Liver (tissue), 9 donors: Measurements from ENCODE around the gene MCUR1. TPM values are rescaled to one million over a fixed set of nuclear protein-coding genes. Genes with fewer than 3 reads are reported as not detected.

Experiments
- DNase-seq: peaks from one replicate; pipeline ENCODE4 v3.0.0-alpha.2; 2017; ENCODE audit warnings: low spot score
- H3K27ac ChIP-seq, 2 donors: one replicate each; pipeline ENCODE4 v1.7.0; 2013; ENCODE audit warnings: inconsistent platforms in 2 of 2, low read length in 2 of 2, control low read depth in 1 of 2, low read depth in 1 of 2, mild to moderate bottlenecking in 1 of 2
- H3K27me3 ChIP-seq, 4 donors: one replicate each; pipeline versions ENCODE4 v1.6.1 to v1.7.0; 2013; ENCODE audit warnings: low read length in 3 of 4, inconsistent platforms in 1 of 4, mild to moderate bottlenecking in 1 of 4, moderate library complexity in 1 of 4; ENCODE audit not compliant: control insufficient read depth in 4 of 4, insufficient read depth in 4 of 4
- H3K36me3 ChIP-seq, 4 donors: one replicate each; pipeline versions ENCODE4 v1.6.1 to v1.7.0; 2013; ENCODE audit warnings: low read length in 3 of 4, mild to moderate bottlenecking in 3 of 4, low read depth in 1 of 4, moderate library complexity in 1 of 4; ENCODE audit not compliant: control insufficient read depth in 4 of 4, insufficient read depth in 3 of 4
- H3K4me1 ChIP-seq, 4 donors: one replicate each; pipeline versions ENCODE4 v1.6.1 to v1.7.0; 2013; ENCODE audit warnings: low read length in 3 of 4, mild to moderate bottlenecking in 3 of 4, moderate library complexity in 1 of 4; ENCODE audit not compliant: control insufficient read depth in 4 of 4, insufficient read depth in 4 of 4
- H3K4me3 ChIP-seq, 3 donors: one replicate each; pipeline versions ENCODE4 v1.6.1 to v1.7.0; 2013; ENCODE audit warnings: low read length in 3 of 3, control low read depth in 1 of 3, low read depth in 1 of 3, mild to moderate bottlenecking in 1 of 3
- H3K9ac ChIP-seq, 2 donors: one replicate each; pipeline ENCODE4 v1.7.0; 2013; ENCODE audit warnings: low read length in 2 of 2, mild to moderate bottlenecking in 2 of 2, moderate library complexity in 2 of 2, control low read depth in 1 of 2, low read depth in 1 of 2
- H3K9me3 ChIP-seq, 4 donors: one replicate each; pipeline versions ENCODE4 v1.6.1 to v1.7.0; 2013; ENCODE audit warnings: low read length in 3 of 4; ENCODE audit not compliant: control insufficient read depth in 4 of 4
- EGR1 ChIP-seq, 2 donors: IDR thresholded peaks; 2 replicates each; pipeline ENCODE4 v1.6.1; 2016 to 2018; ENCODE audit warnings: antibody characterized with exemption in 2 of 2, low read depth in 2 of 2
- FOXA1 ChIP-seq: IDR thresholded peaks from 2 replicates; pipeline ENCODE4 v1.6.1; 2016; ENCODE audit warnings: antibody characterized with exemption
- FOXA2 ChIP-seq: IDR thresholded peaks from 2 replicates; pipeline ENCODE4 v1.6.1; 2016; ENCODE audit warnings: antibody characterized with exemption
- GABPA ChIP-seq, 2 donors: IDR thresholded peaks in 1 of 2; conservative IDR thresholded peaks in 1 of 2; 2 replicates each; pipeline ENCODE4 v1.6.1; 2016; ENCODE audit warnings: antibody characterized with exemption in 2 of 2, mild to moderate bottlenecking in 1 of 2, moderate library complexity in 1 of 2
- HNF4A ChIP-seq, 2 donors: conservative IDR thresholded peaks; 2 replicates each; pipeline ENCODE4 v1.6.1; 2016; ENCODE audit warnings: antibody characterized with exemption in 2 of 2, mild to moderate bottlenecking in 2 of 2
- HNF4G ChIP-seq: IDR thresholded peaks from 2 replicates; pipeline ENCODE4 v1.6.1; 2016; ENCODE audit warnings: antibody characterized with exemption
- JUND ChIP-seq, 2 donors: IDR thresholded peaks; 2 replicates each; pipeline ENCODE4 v1.6.1; 2016; ENCODE audit warnings: antibody characterized with exemption in 2 of 2
- NR2F2 ChIP-seq: IDR thresholded peaks from 2 replicates; pipeline ENCODE4 v1.6.1; 2016; ENCODE audit warnings: antibody characterized with exemption
- RAD21 ChIP-seq, 2 donors: IDR thresholded peaks; 2 replicates each; pipeline ENCODE4 v1.6.1; 2016; ENCODE audit warnings: antibody characterized with exemption in 2 of 2, mild to moderate bottlenecking in 2 of 2
- RXRA ChIP-seq, 2 donors: IDR thresholded peaks; 2 replicates each; pipeline ENCODE4 v1.6.1; 2017 to 2018; ENCODE audit warnings: antibody characterized with exemption in 2 of 2, mild to moderate bottlenecking in 1 of 2
- SP1 ChIP-seq: IDR thresholded peaks from 2 replicates; pipeline ENCODE4 v1.6.1; 2018; ENCODE audit warnings: antibody characterized with exemption, mild to moderate bottlenecking
- TAF1 ChIP-seq: conservative IDR thresholded peaks from 2 replicates; pipeline ENCODE4 v1.6.1; 2016; ENCODE audit warnings: antibody characterized with exemption, mild to moderate bottlenecking
- YY1 ChIP-seq: IDR thresholded peaks from 2 replicates; pipeline ENCODE4 v1.6.1; 2016; ENCODE audit warnings: antibody characterized with exemption, mild to moderate bottlenecking
- WGBS: extraction: QIAGEN DNeasy Blood & Tissue Kit; methylation state at CpG from one replicate; pipeline ENCODE4 v1.1.7; 2013; 5-methylcytosine and 5-hydroxymethylcytosine counted together
- polyA plus RNA-seq, 2 donors: library from polyadenylated mRNA; stranded (reverse) in 1 of 2; unstranded in 1 of 2; fragments of 200-250 nt in 1 of 2; fragments of >200 nt in 1 of 2; fragmentation: Nextera tagmentation in 1 of 2; extraction: Ambion mirVana in 1 of 2; gene quantifications; one replicate each; pipeline versions ENCODE4 v1.2.1 to v1.2.3, GENCODE V29; 2013 to 2015
- total RNA-seq, 2 donors: library from RNA; depleted of rRNA; stranded (reverse); fragments of >200 nt; gene quantifications; one replicate each; pipeline ENCODE4 v1.2.3, GENCODE V29; 2014
- TF ChIP-seq, protein P1 (sequence below): IDR thresholded peaks from 2 replicates; pipeline ENCODE4 v1.6.1; 2016; ENCODE audit warnings: antibody characterized with exemption
- TF ChIP-seq, protein P2 (sequence below): IDR thresholded peaks from 2 replicates; pipeline ENCODE4 v1.6.1; 2016; ENCODE audit warnings: antibody characterized with exemption, mild to moderate bottlenecking
- TF ChIP-seq, protein P3 (sequence below): IDR thresholded peaks from 2 replicates; pipeline ENCODE4 v1.6.1; 2016; ENCODE audit warnings: antibody characterized with exemption
- TF ChIP-seq, protein P4 (sequence below): IDR thresholded peaks from 2 replicates; pipeline ENCODE4 v1.6.1; 2016; ENCODE audit warnings: antibody characterized with exemption
- TF ChIP-seq, protein P5 (sequence below): fragments of 150-350 bp; IDR thresholded peaks from 2 replicates; pipeline ENCODE4 v1.5.1; 2017; ENCODE audit warnings: improper control_type of control experiment, low read depth, low read length; ENCODE audit not compliant: missing input control
- donor health status: healthy.
- donor health status: healthy.
- donor health status: healthy.
- donor health status: healthy.
- donor health status: healthy.

The MCUR1 gene
- total and polyA plus RNA-seq, 4 donors = 7.3 to 17.3 (median 7.4) TPM

DNA sequence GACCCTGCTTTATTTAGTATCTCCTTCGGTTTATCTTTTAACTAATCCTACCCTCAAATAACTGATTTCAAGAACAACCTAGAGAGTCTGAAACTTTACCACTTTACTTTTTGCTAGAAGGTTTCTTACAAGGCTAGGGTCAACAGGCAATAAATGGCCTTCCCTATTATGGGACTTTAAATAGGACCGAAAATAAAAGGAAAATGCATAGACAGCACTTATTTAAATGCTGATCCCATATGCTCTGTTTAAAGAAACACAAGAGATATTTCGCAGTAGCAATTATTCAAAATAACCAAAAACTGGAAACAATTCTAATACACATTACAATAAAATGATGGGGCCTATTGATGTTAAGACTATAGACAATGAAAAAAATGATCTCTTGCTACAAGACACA, 13.7 kb downstream of the MCUR1 start:
- DNase-seq = no peak
- TF ChIP-seq GABPA (IDR thresholded peaks at IDR 0.05 in 1 of 2, conservative IDR thresholded peaks at IDR 0.05 in 1 of 2) (no peak), FOXA2 (no peak), NR2F2 (no peak), JUND (IDR thresholded peaks at IDR 0.05) (no peak), RXRA (IDR thresholded peaks at IDR 0.05) (no peak), SP1 (no peak), FOXA1 (no peak), HNF4G (no peak), EGR1 (IDR thresholded peaks at IDR 0.05; ENCODE audit: low read depth in 2 of 2) (no peak)
- TF ChIP-seq, protein P1, sequence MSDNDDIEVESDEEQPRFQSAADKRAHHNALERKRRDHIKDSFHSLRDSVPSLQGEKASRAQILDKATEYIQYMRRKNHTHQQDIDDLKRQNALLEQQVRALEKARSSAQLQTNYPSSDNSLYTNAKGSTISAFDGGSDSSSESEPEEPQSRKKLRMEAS = no peak
- TF ChIP-seq, protein P2, sequence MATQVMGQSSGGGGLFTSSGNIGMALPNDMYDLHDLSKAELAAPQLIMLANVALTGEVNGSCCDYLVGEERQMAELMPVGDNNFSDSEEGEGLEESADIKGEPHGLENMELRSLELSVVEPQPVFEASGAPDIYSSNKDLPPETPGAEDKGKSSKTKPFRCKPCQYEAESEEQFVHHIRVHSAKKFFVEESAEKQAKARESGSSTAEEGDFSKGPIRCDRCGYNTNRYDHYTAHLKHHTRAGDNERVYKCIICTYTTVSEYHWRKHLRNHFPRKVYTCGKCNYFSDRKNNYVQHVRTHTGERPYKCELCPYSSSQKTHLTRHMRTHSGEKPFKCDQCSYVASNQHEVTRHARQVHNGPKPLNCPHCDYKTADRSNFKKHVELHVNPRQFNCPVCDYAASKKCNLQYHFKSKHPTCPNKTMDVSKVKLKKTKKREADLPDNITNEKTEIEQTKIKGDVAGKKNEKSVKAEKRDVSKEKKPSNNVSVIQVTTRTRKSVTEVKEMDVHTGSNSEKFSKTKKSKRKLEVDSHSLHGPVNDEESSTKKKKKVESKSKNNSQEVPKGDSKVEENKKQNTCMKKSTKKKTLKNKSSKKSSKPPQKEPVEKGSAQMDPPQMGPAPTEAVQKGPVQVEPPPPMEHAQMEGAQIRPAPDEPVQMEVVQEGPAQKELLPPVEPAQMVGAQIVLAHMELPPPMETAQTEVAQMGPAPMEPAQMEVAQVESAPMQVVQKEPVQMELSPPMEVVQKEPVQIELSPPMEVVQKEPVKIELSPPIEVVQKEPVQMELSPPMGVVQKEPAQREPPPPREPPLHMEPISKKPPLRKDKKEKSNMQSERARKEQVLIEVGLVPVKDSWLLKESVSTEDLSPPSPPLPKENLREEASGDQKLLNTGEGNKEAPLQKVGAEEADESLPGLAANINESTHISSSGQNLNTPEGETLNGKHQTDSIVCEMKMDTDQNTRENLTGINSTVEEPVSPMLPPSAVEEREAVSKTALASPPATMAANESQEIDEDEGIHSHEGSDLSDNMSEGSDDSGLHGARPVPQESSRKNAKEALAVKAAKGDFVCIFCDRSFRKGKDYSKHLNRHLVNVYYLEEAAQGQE = no peak
- TF ChIP-seq, protein P3, sequence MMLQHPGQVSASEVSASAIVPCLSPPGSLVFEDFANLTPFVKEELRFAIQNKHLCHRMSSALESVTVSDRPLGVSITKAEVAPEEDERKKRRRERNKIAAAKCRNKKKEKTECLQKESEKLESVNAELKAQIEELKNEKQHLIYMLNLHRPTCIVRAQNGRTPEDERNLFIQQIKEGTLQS = no peak
- 91% methylated on average over 3 of the region's 3 CpGs for WGBS
- Histone ChIP-seq H3K9me3 (no peaks in the 10 kb centered on the region), H3K36me3 (peaks cover 6 to 21% (median 17%) of the 10 kb centered on the region in 4 donors), H3K4me1 (no peaks in the 10 kb centered on the region), H3K4me3 (no peak overlapping the region), H3K27ac (no peak overlapping the region), H3K27me3 (no peaks in the 10 kb centered on the region), H3K9ac (no peak overlapping the region)

DNA sequence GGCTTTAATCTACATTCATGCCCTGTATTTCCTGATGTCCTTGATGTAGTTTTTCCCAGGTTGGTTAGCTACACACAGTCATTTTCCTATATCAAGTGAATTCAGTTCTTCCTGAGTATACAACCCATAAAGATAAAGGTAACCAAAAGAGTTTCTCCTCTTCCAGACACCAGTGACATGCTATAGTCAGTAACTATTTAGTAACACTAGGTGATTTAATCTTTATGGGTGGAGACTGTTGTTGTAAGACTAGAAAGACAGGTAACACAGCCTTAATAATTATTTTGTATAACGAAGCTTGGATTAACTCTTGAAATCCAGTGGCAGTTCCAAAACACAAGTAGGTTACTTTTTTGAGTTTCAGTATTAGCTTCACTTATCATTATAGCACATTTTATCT, 17.6 kb downstream of the MCUR1 start:
- H3K27me3 ChIP-seq = no peaks in the 10 kb centered on the region
- TF ChIP-seq RAD21 (IDR thresholded peaks at IDR 0.05) (no peak), YY1 (no peak), FOXA1 (no peak), GABPA (IDR thresholded peaks at IDR 0.05 in 1 of 2, conservative IDR thresholded peaks at IDR 0.05 in 1 of 2) (no peak), FOXA2 (no peak), HNF4G (no peak), SP1 (no peak), NR2F2 (no peak), HNF4A (conservative IDR thresholded peaks at IDR 0.05) (no peak), JUND (IDR thresholded peaks at IDR 0.05) (no peak), RXRA (IDR thresholded peaks at IDR 0.05) (no peak), TAF1 (no peak)
- TF ChIP-seq, protein P4, sequence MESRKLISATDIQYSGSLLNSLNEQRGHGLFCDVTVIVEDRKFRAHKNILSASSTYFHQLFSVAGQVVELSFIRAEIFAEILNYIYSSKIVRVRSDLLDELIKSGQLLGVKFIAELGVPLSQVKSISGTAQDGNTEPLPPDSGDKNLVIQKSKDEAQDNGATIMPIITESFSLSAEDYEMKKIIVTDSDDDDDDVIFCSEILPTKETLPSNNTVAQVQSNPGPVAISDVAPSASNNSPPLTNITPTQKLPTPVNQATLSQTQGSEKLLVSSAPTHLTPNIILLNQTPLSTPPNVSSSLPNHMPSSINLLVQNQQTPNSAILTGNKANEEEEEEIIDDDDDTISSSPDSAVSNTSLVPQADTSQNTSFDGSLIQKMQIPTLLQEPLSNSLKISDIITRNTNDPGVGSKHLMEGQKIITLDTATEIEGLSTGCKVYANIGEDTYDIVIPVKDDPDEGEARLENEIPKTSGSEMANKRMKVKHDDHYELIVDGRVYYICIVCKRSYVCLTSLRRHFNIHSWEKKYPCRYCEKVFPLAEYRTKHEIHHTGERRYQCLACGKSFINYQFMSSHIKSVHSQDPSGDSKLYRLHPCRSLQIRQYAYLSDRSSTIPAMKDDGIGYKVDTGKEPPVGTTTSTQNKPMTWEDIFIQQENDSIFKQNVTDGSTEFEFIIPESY = no peak
- TF ChIP-seq, protein P5, sequence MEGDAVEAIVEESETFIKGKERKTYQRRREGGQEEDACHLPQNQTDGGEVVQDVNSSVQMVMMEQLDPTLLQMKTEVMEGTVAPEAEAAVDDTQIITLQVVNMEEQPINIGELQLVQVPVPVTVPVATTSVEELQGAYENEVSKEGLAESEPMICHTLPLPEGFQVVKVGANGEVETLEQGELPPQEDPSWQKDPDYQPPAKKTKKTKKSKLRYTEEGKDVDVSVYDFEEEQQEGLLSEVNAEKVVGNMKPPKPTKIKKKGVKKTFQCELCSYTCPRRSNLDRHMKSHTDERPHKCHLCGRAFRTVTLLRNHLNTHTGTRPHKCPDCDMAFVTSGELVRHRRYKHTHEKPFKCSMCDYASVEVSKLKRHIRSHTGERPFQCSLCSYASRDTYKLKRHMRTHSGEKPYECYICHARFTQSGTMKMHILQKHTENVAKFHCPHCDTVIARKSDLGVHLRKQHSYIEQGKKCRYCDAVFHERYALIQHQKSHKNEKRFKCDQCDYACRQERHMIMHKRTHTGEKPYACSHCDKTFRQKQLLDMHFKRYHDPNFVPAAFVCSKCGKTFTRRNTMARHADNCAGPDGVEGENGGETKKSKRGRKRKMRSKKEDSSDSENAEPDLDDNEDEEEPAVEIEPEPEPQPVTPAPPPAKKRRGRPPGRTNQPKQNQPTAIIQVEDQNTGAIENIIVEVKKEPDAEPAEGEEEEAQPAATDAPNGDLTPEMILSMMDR = no peak
- TF ChIP-seq, protein P2 = no peak
- TF ChIP-seq, protein P3 = no peak
- TF ChIP-seq, protein P1 = no peak
- no peaks in the 10 kb centered on the region for H3K9me3 ChIP-seq
- H3K9ac ChIP-seq = no peak overlapping the region
- no peak for DNase-seq
- no peaks in the 10 kb centered on the region for H3K4me1 ChIP-seq
- H3K4me3 ChIP-seq = no peak overlapping the region
- no peak overlapping the region for H3K27ac ChIP-seq
- WGBS = 88% methylated on average over 1 of the region's 1 CpG
- H3K36me3 ChIP-seq = peaks cover 3 to 33% (median 14%) of the 10 kb centered on the region in 4 donors
